RWPE1 (cell line): ENCODE results near the gene FCMR.

Source experiments
- CTCF ChIA-PET: fragments of 350-600 bp; sonication (Branson Sonifier 250); formaldehyde crosslinking; extraction: SDS; loops from one replicate; lab custom pipeline; 2021; lab: Yijun Ruan, JAX
- POLR2A ChIA-PET: fragments of 400-600 bp; formaldehyde crosslinking; extraction: SDS; loops from one replicate; lab custom pipeline; 2020; ENCODE audit warnings: antibody characterized with exemption; ENCODE audit not compliant: low non-redundant PET; lab: Yijun Ruan, JAX
- DNase-seq: peaks from one replicate; pipeline ENCODE4 v3.0.0; 2012; ENCODE audit warnings: low spot score
- H3K27ac ChIP-seq: fragments of 450-650 bp; 2 replicates; pipeline ENCODE4 v1.5.1; 2017
- CTCF ChIP-seq: fragments of 450-650 bp; conservative IDR thresholded peaks from 2 replicates; pipeline ENCODE4 v1.5.1; 2017; ENCODE audit warnings: low read depth, mild to moderate bottlenecking

The FCMR gene

GRCh38 chr1:206935491-206936067 lies 13.8 kb upstream of the FCMR start:
- no peak for TF ChIP-seq CTCF
- CTCF ChIA-PET, result interaction anchor here (0.5 to 0.6 kb wide), 3 partner anchors 10 to 302 kb away, joined by 3 read pairs; no protein-coding TSS in a partner anchor
- POLR2A ChIA-PET, result no interaction called here

GRCh38 chr1:206933333-206933945 lies 11.7 kb upstream of the FCMR start:
- no peak overlapping the region for H3K27ac ChIP-seq
- no peak for TF ChIP-seq CTCF
- ChIA-PET CTCF (interaction anchor here (0.6 kb wide), 2 partner anchors 124 to 483 kb away, joined by 3 to 4 read pairs; no protein-coding TSS in a partner anchor), POLR2A (no interaction called here)
- DNase-seq, result no peak

More at GRCh38 chr1:206935491-206936067, 13.8 kb upstream of the FCMR start:
- H3K27ac ChIP-seq, result no peak overlapping the region
- DNase-seq, result no peak

- CTCF ChIA-PET, result interaction anchor here (1.2 kb wide), 1 partner anchor 453 kb away, joined by 4 read pairs; no protein-coding TSS in a partner anchor
- no peak for DNase-seq
- H3K27ac ChIP-seq, result no peak overlapping the region
- POLR2A ChIA-PET, result no interaction called here
- no peak for TF ChIP-seq CTCF
Observed at GRCh38 chr1:206932177-206932576, 10.4 kb upstream of the FCMR start.

- ChIA-PET POLR2A (no interaction called here), CTCF (interaction anchor here (0.7 to 1.2 kb wide), 3 partner anchors 124 to 452 kb away, joined by 3 to 4 read pairs (median 4); no protein-coding TSS in a partner anchor)
- no peak for TF ChIP-seq CTCF
- DNase-seq, result no peak
- H3K27ac ChIP-seq, result no peak overlapping the region
Observed at GRCh38 chr1:206931709-206932108, 10.0 kb upstream of the FCMR start.

GRCh38 chr1:206930210-206930798 lies 8.6 kb upstream of the FCMR start:
- TF ChIP-seq CTCF, result no peak
- no peak for DNase-seq
- H3K27ac ChIP-seq, result no peak overlapping the region
- POLR2A ChIA-PET, result no interaction called here
- CTCF ChIA-PET, result interaction anchor here (0.6 to 1.3 kb wide), 5 partner anchors 12 to 847 kb away, joined by 3 to 5 read pairs (median 4); no protein-coding TSS in a partner anchor

GRCh38 chr1:206929524-206929923 lies 7.8 kb upstream of the FCMR start:
- POLR2A ChIA-PET, result no interaction called here
- no peak for DNase-seq
- no peak for TF ChIP-seq CTCF

More at GRCh38 chr1:206929524-206929923, 7.8 kb upstream of the FCMR start:
- H3K27ac ChIP-seq, result no peak overlapping the region
- CTCF ChIA-PET, result interaction anchor here (0.6 to 0.7 kb wide), 3 partner anchors 39 to 848 kb away, joined by 3 to 5 read pairs (median 3); no protein-coding TSS in a partner anchor
